Measurements from ENCODE around the gene KLHDC8A.
"Not testable (repeated sequence)": the region's sequence is repeated elsewhere in the genome, so short reads cannot be mapped to it uniquely, and the experiment has no call there.

The KLHDC8A gene

DNA sequence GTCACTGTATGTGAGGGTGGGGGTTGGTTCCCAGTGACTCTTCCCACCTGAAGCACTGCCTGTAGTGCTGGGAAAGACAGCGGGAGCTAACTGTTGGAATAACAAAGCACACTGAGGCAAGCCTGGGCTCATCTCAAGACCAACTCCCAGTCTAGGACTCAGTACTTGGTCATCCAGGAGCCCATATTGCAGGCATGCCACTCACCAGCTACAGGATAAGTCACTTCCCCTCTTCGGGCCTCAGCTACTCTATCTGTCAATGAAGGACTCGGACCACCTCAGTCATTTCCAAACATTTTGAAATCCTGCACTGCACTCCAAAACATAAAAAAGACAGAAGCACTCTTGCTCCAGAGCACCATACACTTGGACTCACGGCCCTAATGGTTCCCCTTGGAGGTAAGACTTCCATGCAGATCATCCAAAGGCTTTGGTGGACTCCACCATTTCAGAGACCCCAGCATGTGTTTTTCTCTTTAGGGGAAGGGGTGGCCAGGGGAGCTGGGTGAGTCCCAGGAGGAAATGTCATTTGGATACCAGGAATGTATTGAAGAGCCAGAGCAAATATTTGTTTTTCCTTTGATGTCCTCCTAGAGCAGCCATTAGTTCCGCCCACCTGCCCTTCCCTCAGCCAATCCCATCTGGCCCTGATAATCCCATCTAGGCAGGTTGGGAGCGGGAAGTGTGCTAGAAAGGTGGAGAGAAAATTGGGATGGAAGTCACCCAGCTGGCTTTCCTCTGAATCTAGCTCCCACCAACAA, 38.3 kb downstream of the KLHDC8A start:
- peak; percentile 65 to 90 (median 80) for DNase-seq

DNA sequence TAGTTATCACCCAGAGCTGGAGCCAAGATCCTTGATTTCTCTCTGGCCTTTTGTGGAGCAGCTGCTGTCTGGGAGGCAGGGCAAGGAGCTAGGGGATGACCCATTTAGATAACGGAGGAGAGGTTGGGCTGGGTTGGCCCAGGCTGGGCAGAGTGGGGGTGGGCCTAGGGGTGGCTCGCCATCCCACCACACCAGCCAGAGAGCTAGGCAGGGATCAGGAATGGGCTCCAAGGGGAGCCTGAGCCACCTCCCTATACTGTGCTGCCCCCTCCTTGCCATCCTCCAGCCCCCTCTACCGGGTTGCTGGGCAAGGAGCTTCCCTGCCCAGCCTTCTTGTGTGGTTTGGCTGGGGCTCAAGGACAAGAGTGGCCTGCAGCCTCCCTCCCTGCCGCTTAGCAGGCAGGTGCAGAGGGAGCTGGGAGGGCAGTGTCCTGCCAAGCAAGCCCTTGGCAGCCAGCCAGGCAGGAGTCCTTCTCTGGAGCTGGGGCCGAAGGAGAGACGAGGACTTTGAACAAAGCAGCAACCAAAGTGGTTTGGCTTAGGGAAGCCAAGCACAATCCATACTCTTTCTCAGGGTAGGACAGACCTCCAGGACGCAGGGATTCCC, 39.3 kb downstream of the KLHDC8A start:
- peak; percentile 87 to 99 (median 96) for DNase-seq

DNA sequence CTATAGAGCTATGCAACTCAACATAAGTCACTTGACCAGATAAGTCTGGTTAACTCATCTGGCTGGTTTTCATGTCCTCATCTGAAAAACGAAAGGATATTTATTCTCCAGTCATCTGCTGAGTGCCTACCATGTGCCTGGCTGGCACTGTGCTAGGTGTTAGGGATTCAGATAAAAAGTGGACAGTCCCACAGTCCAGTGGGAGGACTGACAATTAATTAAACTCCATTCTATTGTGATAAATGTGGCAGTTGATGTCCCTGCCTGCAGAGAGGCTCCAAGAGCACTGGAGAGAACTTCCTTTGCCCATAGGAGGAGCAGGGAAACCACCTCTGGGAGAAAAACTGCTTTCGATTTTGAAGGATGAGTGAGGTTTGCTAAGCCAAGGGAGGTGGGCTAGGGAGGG, 40.6 kb downstream of the KLHDC8A start:
- DNase-seq: peak in 1 of 3 experiments; percentile 16

DNA sequence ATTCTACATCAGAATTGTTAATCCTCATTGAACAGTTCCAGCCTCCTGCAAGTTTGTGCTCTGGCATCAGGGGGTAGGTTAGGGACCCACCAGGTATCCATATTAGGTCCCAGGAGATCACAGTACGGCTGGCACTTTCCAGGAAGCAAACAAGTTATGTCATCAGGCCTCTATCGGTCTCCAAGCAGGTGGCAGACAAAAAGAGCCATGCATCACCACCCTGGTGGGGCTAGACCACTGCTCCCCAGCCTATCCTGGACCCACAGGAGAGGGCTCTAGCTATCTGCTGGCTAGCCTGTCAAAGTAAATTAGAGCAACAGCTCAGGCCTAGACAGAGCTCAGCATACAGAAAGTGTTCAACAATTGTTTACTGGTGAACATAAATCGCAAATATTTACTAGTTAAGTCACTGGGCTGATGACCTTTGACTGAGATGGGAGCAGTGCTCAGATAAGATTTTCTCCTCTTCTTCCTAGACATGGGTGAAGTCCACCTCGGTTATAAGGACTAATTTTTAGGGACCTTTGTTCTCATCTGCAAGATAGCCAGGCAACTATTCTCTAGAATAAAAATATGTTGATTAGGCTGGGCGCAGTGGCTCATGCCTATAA, 41.6 kb downstream of the KLHDC8A start:
- peak in 1 of 3 experiments; percentile 27 for DNase-seq

DNA sequence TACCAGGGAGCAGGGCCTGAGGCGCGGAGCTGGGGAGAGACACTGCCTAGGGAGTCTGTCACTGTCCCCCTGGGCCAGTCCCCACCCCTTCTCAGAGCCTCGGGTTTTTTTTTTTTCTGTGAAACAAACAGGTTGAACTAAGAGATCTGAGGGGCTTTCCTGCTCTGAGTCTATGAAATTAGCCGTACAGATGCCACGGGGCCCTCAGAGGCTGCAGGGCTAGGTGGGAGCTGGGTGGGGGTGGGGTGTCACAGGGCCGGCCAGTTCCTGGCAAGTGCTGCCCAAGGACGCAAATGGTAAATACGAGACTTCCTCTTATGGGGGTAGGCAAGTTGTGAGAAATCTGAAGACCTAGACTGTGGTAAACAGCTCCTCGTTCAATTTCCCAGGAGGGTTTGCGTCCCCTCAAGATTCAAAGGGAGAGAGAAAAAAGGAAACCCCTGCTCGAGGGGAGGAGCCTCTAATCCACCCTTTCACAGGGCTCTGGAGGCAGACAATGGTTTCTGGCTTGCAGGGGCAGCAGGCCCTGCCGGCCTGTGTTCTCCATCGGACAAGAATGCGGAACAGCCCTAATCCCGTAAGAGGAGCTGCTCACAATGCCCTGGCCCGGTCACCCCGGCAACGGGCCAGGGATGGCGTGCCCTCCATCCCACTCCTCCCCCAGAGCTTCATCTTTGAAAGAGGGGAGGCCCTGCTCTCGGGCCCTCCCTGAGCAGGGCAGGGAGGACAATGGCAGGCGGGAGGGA, 43.0 kb downstream of the KLHDC8A start:
- peak; percentile 52 to 82 (median 59) for DNase-seq

DNA sequence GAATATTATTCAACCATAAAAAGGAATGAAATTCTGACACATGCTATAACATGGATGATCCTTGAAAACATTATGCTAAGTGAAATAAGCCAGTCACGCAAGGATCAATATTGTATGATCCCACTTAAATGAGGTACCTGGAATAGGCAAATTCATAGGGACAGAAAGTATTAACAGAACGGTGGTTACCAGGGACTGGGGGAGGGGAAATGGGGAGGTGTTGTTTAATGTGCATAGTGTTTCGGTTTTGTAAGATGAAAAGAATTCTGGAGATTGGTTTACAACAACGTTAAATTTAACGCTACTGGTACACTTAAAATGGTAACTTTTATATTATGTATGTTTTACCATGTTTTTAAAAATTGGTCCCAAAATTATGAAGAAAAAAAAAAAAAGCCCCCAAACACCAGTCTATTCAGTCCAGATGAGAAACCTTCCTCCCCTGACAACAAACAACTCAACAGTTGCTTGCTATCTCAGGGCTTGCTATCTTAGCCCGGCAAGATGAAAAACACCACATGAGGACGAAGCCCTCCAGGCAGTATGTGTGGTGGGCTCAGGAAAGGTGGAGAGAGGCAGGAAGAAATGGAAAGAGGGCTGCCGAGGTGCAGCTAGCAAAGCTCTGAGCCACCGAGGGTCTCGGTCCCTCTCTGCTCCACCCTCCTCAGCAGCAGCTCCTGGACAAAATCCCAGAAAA, 43.7 kb downstream of the KLHDC8A start:
- DNase-seq: no peak

DNA sequence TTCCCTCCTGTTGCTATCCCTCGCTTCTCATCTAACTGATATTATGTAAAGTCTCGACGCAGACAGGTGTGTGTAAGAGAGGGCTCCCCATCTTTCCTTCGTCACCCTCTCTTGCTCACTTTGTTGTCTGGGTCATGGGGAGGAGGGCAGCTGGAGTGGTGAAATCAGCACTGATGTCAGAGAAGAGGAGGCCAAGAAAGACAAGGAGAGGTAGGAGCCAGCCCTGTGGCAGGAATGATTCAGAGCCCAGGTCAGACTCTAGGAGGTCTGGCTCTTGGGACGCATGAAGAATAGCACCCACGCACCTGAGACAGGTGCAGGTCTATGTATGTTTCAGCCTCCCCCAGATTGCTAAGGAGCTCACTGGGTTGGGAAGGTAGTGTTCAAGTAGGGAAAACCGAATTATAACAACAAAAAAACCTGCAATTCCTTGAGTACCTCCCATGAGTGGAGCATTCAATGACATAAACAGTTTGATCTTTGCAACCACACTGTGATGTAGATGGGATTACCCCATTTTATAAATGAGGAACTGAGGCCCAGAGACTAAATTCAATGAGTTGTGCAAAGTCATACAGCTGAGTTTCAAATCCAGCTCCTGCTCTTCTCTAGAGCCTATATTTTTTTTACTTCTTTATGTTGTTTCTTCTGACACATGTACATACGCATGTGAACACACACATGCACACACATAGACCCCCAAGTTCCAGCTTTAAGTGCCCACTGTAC, 45.6 kb downstream of the KLHDC8A start:
- no peak for DNase-seq

DNA sequence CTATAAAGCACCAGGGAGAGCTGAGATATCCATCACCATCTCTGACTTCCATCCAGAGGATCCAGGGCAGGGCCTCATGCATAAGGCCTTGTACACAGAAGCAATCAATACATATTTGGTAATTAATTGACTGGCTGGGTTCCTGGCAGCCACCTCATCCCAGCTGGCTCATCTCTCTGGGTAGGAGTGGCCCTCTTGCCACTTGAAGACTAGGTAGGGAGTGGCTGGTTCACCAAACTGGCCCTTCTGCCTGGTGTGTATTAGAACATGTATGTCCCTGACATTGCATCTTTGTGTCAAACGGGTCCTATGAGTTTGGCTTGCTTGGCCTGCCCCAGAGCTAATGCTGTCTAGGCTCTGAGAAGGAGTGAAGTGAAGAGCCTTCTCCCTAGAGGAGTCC, 47.0 kb downstream of the KLHDC8A start:
- DNase-seq: no peak

DNA sequence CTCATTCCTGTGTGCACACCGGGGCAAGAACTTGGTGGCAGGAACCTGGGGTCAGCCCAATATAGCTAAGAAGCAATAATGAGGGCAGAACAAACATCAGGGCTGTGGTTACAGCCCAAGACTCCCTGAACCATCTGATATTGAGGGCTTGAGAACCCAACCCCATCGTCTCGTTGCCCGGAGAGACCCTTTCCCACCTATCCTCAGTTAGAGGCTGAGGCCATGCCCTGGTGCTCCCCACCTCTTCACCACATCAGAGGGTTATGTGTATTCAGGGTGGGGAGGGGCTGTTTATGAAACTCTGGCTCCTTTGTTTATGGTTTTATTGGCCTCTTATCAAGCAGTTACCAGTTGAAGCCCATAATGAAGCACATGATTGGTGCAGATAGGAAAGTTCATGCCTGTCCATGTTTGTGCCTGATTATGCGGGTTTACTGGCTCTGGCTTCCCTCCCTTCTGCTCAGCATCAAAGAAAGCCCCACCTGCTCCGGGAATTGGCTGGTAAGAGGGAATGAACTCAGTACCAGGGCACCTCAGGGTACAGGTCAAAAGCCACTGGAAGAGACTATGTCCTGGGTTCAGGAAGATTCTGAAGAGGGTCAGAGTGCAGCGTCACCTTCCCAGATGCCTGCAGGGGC, 49.7 kb downstream of the KLHDC8A start:
- no peak for DNase-seq

DNA sequence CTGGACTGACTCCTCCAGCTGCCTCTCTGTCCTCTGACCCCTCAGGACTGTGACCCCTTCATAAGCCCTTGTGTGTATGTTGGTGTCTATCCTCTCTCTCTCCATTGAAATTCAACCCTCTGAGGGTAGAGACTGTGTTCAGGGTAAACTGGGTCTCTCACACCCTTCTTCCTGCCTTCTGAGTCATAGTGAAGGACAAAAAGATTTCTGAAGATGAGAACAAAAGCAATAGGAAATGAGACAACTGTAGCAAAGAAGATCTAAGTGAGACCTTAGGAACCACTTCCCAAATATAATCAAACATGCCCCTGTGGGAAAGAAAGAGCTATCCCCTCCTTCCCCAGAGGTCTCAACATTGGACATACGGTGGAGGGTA, 52.0 kb downstream of the KLHDC8A start:
- no peak for DNase-seq

DNA sequence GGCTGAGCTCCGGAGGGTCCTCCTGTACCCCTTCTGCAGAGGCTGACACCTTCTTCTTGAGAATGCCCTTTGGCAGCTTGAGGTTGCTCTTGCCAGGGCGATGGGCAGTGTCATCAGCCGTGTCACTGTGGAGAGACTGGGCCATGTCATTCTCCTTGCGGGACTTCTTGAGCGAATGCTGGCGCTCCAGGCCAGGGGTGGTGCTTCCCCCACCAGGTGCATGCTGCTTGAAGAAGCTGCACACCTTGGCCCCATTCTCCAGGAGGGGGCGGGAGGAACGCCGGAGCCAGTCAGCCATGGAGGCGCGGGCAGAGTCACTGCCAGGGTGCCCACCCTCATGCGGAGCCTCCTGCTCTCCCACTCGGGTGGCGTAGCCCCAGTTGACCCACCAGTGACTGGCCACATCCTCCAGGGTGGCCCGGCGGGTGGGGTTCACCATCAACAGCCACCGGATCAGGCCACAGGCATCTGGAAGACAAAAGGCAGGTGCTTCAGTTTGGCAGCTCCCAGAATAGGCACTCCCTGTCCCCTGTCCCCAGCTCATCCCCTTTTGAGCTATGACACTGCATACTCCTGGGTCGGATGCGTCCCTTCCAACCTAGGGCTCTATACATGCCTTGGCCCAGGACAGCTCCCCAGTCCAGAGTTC, 52.6 kb downstream of the KLHDC8A start:
- DNase-seq: no peak

DNA sequence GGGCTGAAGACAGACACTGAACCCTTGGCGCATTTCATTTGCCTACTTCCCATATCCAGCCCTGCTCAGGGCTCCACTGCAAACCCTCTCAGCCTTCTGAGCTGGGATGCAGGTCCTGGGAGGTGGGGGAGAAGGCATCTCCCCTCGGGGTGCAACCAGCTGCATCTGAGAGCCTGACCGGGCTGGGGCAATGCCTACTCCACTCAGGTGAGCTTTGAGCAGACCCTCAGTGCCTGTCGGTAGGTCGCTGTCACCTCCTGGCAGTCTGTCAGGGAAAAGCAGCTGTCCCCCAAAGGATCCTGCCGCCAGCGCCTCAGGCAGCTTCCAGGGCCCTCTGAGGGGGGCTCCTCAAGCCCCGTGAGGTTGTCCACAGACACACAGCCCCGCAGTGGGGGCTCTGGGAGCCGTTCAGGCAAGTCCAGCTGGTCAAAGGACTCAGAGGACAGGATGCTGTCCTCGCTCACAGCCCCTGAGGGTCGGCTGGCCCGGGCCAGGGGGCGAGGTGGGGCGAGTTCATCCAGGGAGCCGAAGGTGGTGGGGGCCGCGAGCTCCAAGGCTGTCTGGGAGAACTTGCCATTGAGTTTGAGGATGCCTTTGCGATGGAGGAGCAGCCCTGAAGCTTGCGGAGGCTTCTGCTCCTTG, 53.4 kb downstream of the KLHDC8A start:
- DNase-seq: no peak

DNA sequence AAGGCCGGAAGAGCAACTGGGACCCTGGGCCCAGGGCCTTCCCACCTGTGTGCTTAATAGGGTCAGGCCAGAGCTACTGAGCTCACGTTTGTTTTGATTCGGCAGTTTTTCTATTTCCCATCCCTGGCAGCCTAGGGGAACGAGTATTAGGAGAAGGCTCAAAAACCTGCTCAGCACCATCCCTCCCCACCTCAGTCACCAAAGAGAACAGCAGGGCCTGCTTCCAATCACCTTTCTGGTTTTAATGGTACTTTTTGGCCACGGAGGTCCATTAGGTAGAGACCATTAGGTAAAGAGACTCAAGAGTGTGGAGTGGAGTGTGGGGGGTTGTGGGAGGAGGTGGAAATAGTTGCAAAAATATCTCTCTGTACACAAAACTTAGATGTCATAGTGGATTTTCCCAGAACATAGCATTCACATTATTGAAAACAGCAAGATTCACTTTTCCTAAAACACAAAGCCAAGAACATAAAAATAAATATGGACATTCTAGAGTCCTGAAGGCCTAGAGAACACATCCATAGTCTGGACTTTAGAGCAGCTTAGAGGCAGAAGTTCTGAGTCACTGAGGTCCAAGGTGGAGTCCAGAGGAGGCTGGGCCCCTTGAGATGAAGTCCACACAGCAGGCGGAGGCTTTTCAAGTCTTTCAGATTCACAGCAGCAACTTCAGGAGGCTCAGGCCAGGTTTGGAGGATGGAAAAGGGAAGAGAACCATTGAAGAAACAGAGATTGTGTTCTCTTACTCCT, 54.7 kb downstream of the KLHDC8A start:
- no peak for DNase-seq

DNA sequence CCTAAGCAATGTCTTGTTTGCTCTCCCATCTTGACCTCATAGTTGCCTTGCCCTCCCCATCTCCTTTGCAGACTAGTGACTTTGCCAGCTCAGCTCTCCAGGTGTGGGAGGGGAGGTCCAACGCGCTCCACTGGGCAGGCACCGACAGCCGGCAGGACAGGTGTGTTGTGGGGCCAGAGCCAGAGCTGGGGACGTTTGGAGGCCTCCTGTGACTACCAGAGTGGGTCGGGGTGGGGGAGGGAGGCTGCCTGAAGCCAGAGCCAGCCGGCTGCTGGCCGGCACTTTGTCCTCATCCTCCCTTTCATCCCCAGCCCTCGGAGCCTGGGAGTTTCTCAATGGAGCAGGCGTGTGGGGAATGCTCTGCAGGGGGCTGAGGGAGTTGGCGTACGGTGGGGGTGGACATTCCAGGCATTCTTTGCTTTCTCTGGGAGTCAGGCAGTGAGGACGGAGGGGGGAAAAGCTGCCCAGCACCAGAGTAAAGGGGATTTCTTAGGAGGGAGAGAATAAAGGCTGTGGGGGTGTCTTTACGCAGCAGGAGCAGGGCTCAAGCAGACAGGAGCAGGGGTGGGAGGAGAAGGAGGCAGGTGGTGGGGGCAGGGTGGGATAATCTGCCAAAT, 55.4 kb downstream of the KLHDC8A start:
- DNase-seq: peak; percentile 28 to 85 (median 63)

DNA sequence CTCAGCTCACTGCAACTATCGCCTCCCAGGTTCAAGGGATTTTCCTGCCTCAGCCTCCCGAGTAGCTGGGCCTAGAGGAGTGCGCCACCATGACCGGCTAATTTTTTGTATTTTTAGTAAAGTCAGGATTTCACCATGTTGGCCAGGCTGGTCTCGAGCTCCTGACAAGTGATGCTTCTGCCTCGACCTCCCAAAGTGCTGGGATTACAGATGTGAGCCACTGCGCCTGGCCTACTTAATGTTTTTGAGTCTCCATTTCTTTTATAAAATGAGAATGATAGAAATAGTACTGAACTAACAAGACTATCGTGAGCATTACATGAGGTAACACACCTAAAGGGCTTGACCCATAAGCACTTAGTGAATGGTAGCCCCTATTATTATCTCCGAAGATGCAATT, 56.6 kb downstream of the KLHDC8A start:
- no peak for DNase-seq

DNA sequence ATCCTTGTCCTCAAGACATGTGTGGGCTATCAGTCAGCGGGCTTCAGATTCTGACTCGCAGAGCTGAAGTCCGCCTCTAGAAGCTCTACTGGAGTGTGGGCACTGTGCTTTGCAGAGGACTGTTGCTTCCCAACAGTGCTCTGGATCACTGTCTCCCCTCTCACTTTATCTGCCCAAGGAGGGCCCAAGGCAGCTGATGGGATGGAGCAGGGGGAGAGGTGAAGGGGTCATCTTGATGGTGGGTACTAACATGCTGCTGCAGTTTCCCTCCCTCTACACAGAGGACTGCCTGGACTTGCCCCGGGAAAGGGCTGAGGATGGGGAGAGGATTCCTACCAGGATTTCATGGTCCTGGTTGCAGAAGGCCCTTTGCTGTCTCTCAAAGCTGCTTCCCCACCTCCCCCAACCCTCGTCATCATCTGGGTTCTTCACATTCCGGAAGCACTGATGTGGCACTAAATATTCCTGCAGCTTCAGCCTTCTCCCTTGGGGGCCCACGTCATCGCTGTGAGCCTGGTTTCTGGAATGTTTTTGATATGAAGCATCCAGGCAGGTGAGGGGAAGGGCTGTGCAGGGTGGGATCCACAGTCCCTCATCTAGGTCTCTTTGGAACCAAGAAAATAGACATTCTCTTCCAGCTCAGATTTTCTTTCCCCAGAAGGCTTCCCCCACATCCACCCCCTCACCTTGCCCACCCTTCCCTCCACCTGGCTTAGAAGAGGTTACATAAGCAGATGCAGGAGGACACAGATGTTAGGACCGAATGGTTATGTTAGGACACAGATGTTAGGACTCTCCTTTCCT, 58.3 kb downstream of the KLHDC8A start:
- DNase-seq: peak in 1 of 3 experiments; percentile 70

DNA sequence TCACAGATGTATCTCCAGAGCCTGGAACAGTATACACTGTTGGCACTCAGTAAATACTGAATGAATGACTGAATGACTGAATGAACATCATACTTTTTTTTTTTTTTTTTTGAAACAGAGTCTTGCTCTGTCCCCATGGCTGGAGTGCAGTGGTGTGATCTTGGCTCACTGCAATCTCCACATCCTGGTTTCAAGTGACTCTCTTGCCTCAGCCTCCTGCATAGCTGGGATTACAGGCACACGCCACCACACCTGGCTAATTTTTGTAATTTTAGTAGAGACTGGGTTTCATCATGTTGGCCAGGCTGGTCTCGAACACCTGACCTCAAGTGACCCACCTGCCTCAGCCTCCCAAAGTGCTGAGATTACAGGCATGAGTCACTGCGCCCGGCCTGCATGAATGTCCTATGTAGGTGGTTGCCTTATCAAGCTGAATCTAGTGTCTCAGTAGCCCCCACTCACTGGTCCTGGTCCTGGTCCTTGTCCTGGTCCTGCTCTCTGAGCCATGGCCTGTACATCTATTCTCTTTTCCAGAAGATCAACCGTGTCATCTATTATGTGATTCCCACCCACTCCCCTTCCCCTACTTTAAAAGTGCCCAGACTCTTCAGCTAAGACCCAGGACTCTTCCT, 59.1 kb downstream of the KLHDC8A start:
- DNase-seq: not testable (repeated sequence)

DNA sequence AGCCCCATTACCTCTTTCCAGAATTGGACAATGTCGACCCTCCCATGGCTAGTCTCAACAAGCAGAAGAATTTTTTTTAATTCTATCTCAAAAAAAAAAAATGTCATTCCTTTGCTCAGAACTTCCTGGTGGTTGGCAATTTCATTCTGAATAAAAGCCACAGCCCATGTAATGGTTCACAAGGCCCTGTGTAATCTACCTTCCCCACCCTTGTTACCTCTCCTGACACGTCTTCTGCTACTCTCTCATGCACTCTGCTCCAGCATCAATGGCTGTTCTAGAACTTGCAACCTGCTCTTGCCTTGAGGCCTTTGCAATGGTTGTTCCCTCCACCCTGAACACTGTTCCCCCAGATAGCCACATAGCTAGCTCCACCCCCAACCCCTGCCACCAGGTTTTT, 60.6 kb downstream of the KLHDC8A start:
- no peak for DNase-seq

Measured in NCI-H1417 (cell line).